NCI-H146 treated with DMSO at 0.1 percent for 48 hours (cell line): ENCODE data around the gene MYO7A.

Experiments
- DNase-seq: peaks from one replicate; lab custom pipeline; 2025; ENCODE audit not compliant: unreplicated experiment; lab: John Stamatoyannopoulos, UW

Gene MYO7A

GRCh38 chr11:77126861-77127234 is 1.2 kb upstream of the MYO7A start:
- DNase-seq, result peak; percentile 53

GRCh38 chr11:77127235-77127911 is 673 bp upstream of the MYO7A start:
- peak; percentile 53 for DNase-seq

GRCh38 chr11:77129069-77129841 is 1.2 kb downstream of the MYO7A start:
- no peak for DNase-seq

- no peak for DNase-seq
Observed at GRCh38 chr11:77129842-77130756, 2.1 kb downstream of the MYO7A start.

GRCh38 chr11:77130763-77131513 is 2.9 kb downstream of the MYO7A start:
- no peak for DNase-seq

- DNase-seq, result no peak
Observed at GRCh38 chr11:77131560-77131959, 3.5 kb downstream of the MYO7A start.

GRCh38 chr11:77135069-77135468 is 7.0 kb downstream of the MYO7A start:
- DNase-seq, result no peak

- DNase-seq, result no peak
Observed at GRCh38 chr11:77136074-77136473, 8.0 kb downstream of the MYO7A start.

GRCh38 chr11:77136784-77137420 is 8.9 kb downstream of the MYO7A start:
- DNase-seq, result no peak

GRCh38 chr11:77137421-77137820 is 9.4 kb downstream of the MYO7A start:
- DNase-seq, result no peak

- DNase-seq, result no peak
Observed at GRCh38 chr11:77138106-77138649, 10.1 kb downstream of the MYO7A start.

GRCh38 chr11:77139201-77139600 is 11.2 kb downstream of the MYO7A start:
- no peak for DNase-seq

- no peak for DNase-seq
Observed at GRCh38 chr11:77140231-77140851, 12.3 kb downstream of the MYO7A start.

GRCh38 chr11:77141034-77141433 is 13.0 kb downstream of the MYO7A start:
- DNase-seq, result no peak

GRCh38 chr11:77141475-77141874 is 13.4 kb downstream of the MYO7A start:
- DNase-seq, result no peak

- no peak for DNase-seq
Observed at GRCh38 chr11:77142091-77142975, 14.3 kb downstream of the MYO7A start.

- no peak for DNase-seq
Observed at GRCh38 chr11:77143405-77144020, 15.5 kb downstream of the MYO7A start.

GRCh38 chr11:77144196-77144856 is 16.3 kb downstream of the MYO7A start:
- DNase-seq, result no peak
